ENCODE measurements around the gene GNAZ.

DNA sequence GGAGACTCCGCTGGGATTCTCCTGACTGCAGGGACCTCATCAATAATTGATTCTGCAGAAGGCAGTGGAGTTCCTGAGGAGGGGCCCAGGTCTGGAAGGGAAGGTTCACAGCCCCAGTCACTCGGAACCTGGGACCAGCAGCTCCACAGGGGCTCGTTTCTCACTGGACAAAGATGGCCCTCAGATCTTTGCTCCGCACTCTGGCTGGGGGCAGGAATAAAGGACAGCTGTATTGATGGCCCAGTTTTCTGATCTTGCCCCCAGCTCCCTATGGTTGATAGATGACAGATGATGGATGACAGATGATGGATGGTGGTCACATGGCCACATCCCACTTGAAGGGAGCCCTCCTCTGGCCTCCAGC, 98.7 kb downstream of the GNAZ start:
- TF ChIP-seq, protein P1, sequence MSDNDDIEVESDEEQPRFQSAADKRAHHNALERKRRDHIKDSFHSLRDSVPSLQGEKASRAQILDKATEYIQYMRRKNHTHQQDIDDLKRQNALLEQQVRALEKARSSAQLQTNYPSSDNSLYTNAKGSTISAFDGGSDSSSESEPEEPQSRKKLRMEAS (IDR thresholded peaks at IDR 0.05; ENCODE audit: low read depth, low read length) = no peak
- TF ChIP-seq MYC (IDR thresholded peaks at IDR 0.05; ENCODE audit: low read depth, low read length) (no peak), POLR2A (IDR thresholded peaks at IDR 0.05; ENCODE audit: extremely low read depth, insufficient read length) (no peak)
- TF ChIP-seq, protein P2, sequence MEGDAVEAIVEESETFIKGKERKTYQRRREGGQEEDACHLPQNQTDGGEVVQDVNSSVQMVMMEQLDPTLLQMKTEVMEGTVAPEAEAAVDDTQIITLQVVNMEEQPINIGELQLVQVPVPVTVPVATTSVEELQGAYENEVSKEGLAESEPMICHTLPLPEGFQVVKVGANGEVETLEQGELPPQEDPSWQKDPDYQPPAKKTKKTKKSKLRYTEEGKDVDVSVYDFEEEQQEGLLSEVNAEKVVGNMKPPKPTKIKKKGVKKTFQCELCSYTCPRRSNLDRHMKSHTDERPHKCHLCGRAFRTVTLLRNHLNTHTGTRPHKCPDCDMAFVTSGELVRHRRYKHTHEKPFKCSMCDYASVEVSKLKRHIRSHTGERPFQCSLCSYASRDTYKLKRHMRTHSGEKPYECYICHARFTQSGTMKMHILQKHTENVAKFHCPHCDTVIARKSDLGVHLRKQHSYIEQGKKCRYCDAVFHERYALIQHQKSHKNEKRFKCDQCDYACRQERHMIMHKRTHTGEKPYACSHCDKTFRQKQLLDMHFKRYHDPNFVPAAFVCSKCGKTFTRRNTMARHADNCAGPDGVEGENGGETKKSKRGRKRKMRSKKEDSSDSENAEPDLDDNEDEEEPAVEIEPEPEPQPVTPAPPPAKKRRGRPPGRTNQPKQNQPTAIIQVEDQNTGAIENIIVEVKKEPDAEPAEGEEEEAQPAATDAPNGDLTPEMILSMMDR (IDR thresholded peaks at IDR 0.05; ENCODE audit: low read depth, low read length) = no peak

All from NB4 (cell line).